ENCODE measurements around the gene ADAMTS12. TPM values are rescaled to one million over a fixed set of nuclear protein-coding genes. Genes with fewer than 3 reads are reported as not detected.

Gene ADAMTS12
- polyA plus RNA-seq, 1 donor (not counting 4 experiments of a cell fraction or from before 2014, with no cell fraction given), result 0.49 TPM

DNA sequence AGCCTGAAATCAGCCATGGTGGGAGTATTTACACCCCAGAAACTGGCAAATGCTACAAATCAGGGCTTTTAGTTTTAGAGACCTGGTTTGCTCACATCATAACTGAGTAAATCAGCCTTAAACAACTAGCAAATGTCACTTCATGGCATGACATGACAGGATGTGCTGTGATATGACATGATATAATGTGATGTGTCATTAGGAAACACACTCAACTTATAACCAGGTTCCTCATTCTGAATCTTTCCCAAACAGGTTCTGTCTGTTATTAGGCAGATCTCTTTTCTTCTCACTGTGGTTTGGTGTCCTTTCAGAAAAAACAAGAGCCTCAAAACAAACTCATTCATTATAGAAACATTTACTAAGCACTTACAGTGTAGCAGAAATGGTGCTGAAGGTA is 90.5 kb downstream of the ADAMTS12 start:
- Histone ChIP-seq H3K9ac (ENCODE audit: control insufficient read depth, extremely low read depth, insufficient read depth, low read length) (no peak overlapping the region), H3K36me3 (ENCODE audit: control insufficient read depth in 2 of 2, extremely low read depth in 1 of 2, insufficient read depth in 2 of 2, low read length in 2 of 2) (no peaks in the 10 kb centered on the region), H4K20me1 (ENCODE audit: control insufficient read depth, extremely low read depth, insufficient read depth, low read length) (no peaks in the 10 kb centered on the region), H3K27ac (ENCODE audit: control insufficient read depth, insufficient read depth, low read length) (no peak overlapping the region), H3K4me2 (ENCODE audit: control insufficient read depth, extremely low read depth, insufficient read depth, low read depth, low read length) (no peak overlapping the region), H3K27me3 (ENCODE audit: control insufficient read depth, extremely low read depth, insufficient read depth, low read length) (no peaks in the 10 kb centered on the region), H3K9me1 (ENCODE audit: control insufficient read depth, extremely low read depth, insufficient read depth, low read length) (no peaks in the 10 kb centered on the region), H3K4me1 (ENCODE audit: control insufficient read depth, extremely low read depth, insufficient read depth, low read length) (no peaks in the 10 kb centered on the region), H3K9me3 (ENCODE audit: control insufficient read depth, low read depth, low read length) (no peaks in the 10 kb centered on the region), H3K4me3 (ENCODE audit: control insufficient read depth in 2 of 3, extremely low read depth in 1 of 3, insufficient read depth in 2 of 3, low read depth in 1 of 3, low read length in 3 of 3) (no peak overlapping the region), H2AFZ (ENCODE audit: control insufficient read depth, low read length) (no peak overlapping the region), H3K79me2 (ENCODE audit: control insufficient read depth, insufficient read depth, low read length) (no peaks in the 10 kb centered on the region)
- TF ChIP-seq EZH2 (IDR thresholded peaks at IDR 0.05; ENCODE audit: low read length), result no peak
- TF ChIP-seq CTCF (optimal IDR thresholded peaks at IDR 0.05 in 1 of 3, IDR thresholded peaks at IDR 0.05 in 1 of 3, conservative IDR thresholded peaks at IDR 0.05 in 1 of 3; ENCODE audit: extremely low read depth in 1 of 3, insufficient read depth in 2 of 3, low read length in 3 of 3), result no peak
- FAIRE-seq, result no peak
- dilution Hi-C loops (cut with MboI; ENCODE audit: extremely low pct_ligation_motif_present, low sequenced_read_pairs), result no loop called here
- no peak for DNase-seq (ENCODE audit: low read depth, low spot score)

GRCh38 chr5:33800241-33800950 is 91.4 kb downstream of the ADAMTS12 start:
- TF ChIP-seq EZH2 (IDR thresholded peaks at IDR 0.05; ENCODE audit: low read length) (no peak), CTCF (optimal IDR thresholded peaks at IDR 0.05 in 1 of 3, IDR thresholded peaks at IDR 0.05 in 1 of 3, conservative IDR thresholded peaks at IDR 0.05 in 1 of 3; ENCODE audit: extremely low read depth in 1 of 3, insufficient read depth in 2 of 3, low read length in 3 of 3) (no peak)
- Histone ChIP-seq H3K36me3 (ENCODE audit: control insufficient read depth in 2 of 2, extremely low read depth in 1 of 2, insufficient read depth in 2 of 2, low read length in 2 of 2) (no peaks in the 10 kb centered on the region), H3K4me1 (ENCODE audit: control insufficient read depth, extremely low read depth, insufficient read depth, low read length) (no peaks in the 10 kb centered on the region), H3K9me1 (ENCODE audit: control insufficient read depth, extremely low read depth, insufficient read depth, low read length) (no peaks in the 10 kb centered on the region), H3K4me2 (ENCODE audit: control insufficient read depth, extremely low read depth, insufficient read depth, low read depth, low read length) (no peak overlapping the region), H2AFZ (ENCODE audit: control insufficient read depth, low read length) (no peak overlapping the region), H3K27me3 (ENCODE audit: control insufficient read depth, extremely low read depth, insufficient read depth, low read length) (no peaks in the 10 kb centered on the region), H3K9me3 (ENCODE audit: control insufficient read depth, low read depth, low read length) (no peaks in the 10 kb centered on the region), H3K4me3 (ENCODE audit: control insufficient read depth in 2 of 3, extremely low read depth in 1 of 3, insufficient read depth in 2 of 3, low read depth in 1 of 3, low read length in 3 of 3) (no peak overlapping the region), H3K79me2 (ENCODE audit: control insufficient read depth, insufficient read depth, low read length) (no peaks in the 10 kb centered on the region), H4K20me1 (ENCODE audit: control insufficient read depth, extremely low read depth, insufficient read depth, low read length) (no peaks in the 10 kb centered on the region), H3K27ac (ENCODE audit: control insufficient read depth, insufficient read depth, low read length) (no peak overlapping the region), H3K9ac (ENCODE audit: control insufficient read depth, extremely low read depth, insufficient read depth, low read length) (no peak overlapping the region)
- dilution Hi-C loops (cut with MboI; ENCODE audit: extremely low pct_ligation_motif_present, low sequenced_read_pairs), result no loop called here
- FAIRE-seq (no peak), DNase-seq (ENCODE audit: low read depth, low spot score) (no peak)
